ENCODE measurements around the gene CACNA2D3. TPM values are rescaled to one million over a fixed set of nuclear protein-coding genes. Genes with fewer than 3 reads are reported as not detected.

The CACNA2D3 gene
- total RNA-seq, 2 experiments from 2014 or later = not detected

DNA sequence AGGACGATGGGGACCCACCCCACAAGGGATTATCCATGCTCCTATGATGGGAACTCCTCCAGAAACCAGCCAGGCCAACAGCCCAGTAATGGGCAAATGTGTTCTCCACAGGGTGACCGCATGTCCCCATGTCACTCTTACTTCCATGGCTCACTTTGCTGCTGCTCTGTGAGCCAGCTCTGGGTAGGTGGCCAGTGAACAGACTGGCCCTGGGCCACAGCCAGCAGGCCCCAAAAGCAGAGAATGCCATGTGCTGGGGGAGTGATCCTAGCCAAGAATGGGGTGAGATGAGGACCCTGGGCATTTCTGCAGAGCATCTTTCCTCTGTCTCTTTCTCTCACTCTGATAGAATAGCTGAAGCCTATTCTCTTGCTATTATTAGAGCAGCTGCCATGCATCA lies 414.1 kb downstream of the CACNA2D3 start:
- H3K27me3 Mint-ChIP-seq = no peaks in the 10 kb centered on the region
- intact Hi-C loops (cut with micrococcal nuclease) = no loop called here
- POLR2A ChIA-PET = interaction anchor here (0.6 kb wide), 1 partner anchor 243 kb away, joined by 5 read pairs; no protein-coding TSS in a partner anchor
- H3K4me3 Mint-ChIP-seq = no peak overlapping the region
- H3K27ac Mint-ChIP-seq = no peak overlapping the region
- no peaks in the 10 kb centered on the region for H3K4me1 Mint-ChIP-seq (ENCODE audit: low read depth)
- CTCF ChIA-PET = interaction anchor here (0.6 kb wide), 1 partner anchor 219 kb away, joined by 3 read pairs; no protein-coding TSS in a partner anchor
- DNase-seq = no peak
- H3K36me3 Mint-ChIP-seq = no peaks in the 10 kb centered on the region
- no peaks in the 10 kb centered on the region for H3K9me3 Mint-ChIP-seq

GRCh38 chr3:54537506-54537905 lies 415.2 kb downstream of the CACNA2D3 start:
- H3K36me3 Mint-ChIP-seq = no peaks in the 10 kb centered on the region
- H3K9me3 Mint-ChIP-seq = no peaks in the 10 kb centered on the region
- no peak overlapping the region for H3K27ac Mint-ChIP-seq
- ChIA-PET CTCF (no interaction called here), POLR2A (no interaction called here)
- DNase-seq = no peak
- intact Hi-C loops (cut with micrococcal nuclease) = no loop called here
- no peak overlapping the region for H3K4me3 Mint-ChIP-seq
- no peaks in the 10 kb centered on the region for H3K27me3 Mint-ChIP-seq
- H3K4me1 Mint-ChIP-seq (ENCODE audit: low read depth) = no peaks in the 10 kb centered on the region

DNA sequence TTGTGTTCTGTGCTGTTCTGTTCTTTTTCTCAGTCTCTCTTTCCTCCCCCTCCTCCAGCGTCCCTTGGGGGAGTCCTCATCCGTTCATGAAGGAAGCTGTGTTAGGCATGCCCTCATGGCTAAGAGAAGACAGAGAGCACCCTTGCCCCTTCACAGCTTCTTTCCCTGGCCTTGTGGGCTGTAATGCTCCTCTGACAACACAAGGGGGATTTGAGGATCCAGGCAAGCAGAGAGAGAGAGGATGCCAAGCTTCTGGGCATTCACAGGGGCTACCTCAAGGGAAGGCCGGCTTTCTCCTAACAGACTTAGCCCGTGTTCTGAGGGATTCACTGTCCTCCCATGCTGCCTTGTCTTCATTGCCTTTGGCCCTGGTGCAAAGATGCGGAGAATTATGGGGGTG lies 416.0 kb downstream of the CACNA2D3 start:
- H3K27ac Mint-ChIP-seq = no peak overlapping the region

GRCh38 chr3:54541369-54541768 lies 419.0 kb downstream of the CACNA2D3 start:
- Mint-ChIP-seq H3K9me3 (no peaks in the 10 kb centered on the region), H3K4me1 (ENCODE audit: low read depth) (no peaks in the 10 kb centered on the region), H3K27ac (no peak overlapping the region), H3K27me3 (no peaks in the 10 kb centered on the region), H3K36me3 (no peaks in the 10 kb centered on the region), H3K4me3 (no peak overlapping the region)
- intact Hi-C loops (cut with micrococcal nuclease) = no loop called here
- POLR2A ChIA-PET = no interaction called here
- CTCF ChIA-PET = no interaction called here
- no peak for DNase-seq

More for the DNA sequence above, 416.0 kb downstream of the CACNA2D3 start:
- no peaks in the 10 kb centered on the region for H3K36me3 Mint-ChIP-seq
- H3K4me1 Mint-ChIP-seq (ENCODE audit: low read depth) = no peaks in the 10 kb centered on the region
- ChIA-PET POLR2A (no interaction called here), CTCF (no interaction called here)
- no peaks in the 10 kb centered on the region for H3K27me3 Mint-ChIP-seq
- intact Hi-C loops (cut with micrococcal nuclease) = no loop called here
- no peaks in the 10 kb centered on the region for H3K9me3 Mint-ChIP-seq
- no peak overlapping the region for H3K4me3 Mint-ChIP-seq
- DNase-seq = no peak

- POLR2A ChIA-PET = no interaction called here
- no peaks in the 10 kb centered on the region for H3K9me3 Mint-ChIP-seq
- H3K27me3 Mint-ChIP-seq = no peaks in the 10 kb centered on the region
- no peak overlapping the region for H3K4me3 Mint-ChIP-seq
- intact Hi-C loops (cut with micrococcal nuclease) = no loop called here
- H3K36me3 Mint-ChIP-seq = no peaks in the 10 kb centered on the region
- no peaks in the 10 kb centered on the region for H3K4me1 Mint-ChIP-seq (ENCODE audit: low read depth)
- H3K27ac Mint-ChIP-seq = no peak overlapping the region
- CTCF ChIA-PET = no interaction called here
- DNase-seq = no peak
Observed at GRCh38 chr3:54543446-54543845, 421.1 kb downstream of the CACNA2D3 start.

DNA sequence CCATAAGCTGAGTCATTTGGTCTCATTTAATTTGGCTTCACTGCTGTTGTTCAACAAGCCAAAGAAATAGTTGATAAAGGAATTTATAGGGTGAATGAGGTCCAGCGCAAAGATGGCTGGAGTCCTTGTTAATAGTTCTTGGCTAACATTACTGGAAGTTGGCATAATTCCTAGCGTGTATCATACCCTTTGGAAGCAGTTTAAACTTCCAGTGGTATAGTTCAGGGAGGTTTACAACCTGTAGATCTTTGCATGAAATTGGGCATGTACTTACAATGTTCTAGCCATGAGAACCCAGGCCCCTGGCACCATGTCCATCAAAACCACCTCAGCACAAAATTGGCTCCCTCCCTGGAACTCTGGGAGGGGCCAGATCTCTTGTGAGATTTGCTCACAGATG lies 424.7 kb downstream of the CACNA2D3 start:
- no peaks in the 10 kb centered on the region for H3K36me3 Mint-ChIP-seq
- peaks cover 4% of the 10 kb centered on the region for H3K9me3 Mint-ChIP-seq
- no peak for DNase-seq
- no peak overlapping the region for H3K27ac Mint-ChIP-seq
- no peaks in the 10 kb centered on the region for H3K27me3 Mint-ChIP-seq
- ChIA-PET CTCF (no interaction called here), POLR2A (no interaction called here)
- intact Hi-C loops (cut with micrococcal nuclease) = no loop called here
- H3K4me1 Mint-ChIP-seq (ENCODE audit: low read depth) = no peaks in the 10 kb centered on the region
- no peak overlapping the region for H3K4me3 Mint-ChIP-seq

- H3K27ac Mint-ChIP-seq = no peak overlapping the region
- ChIA-PET CTCF (no interaction called here), POLR2A (no interaction called here)
- no peak for DNase-seq
- H3K4me1 Mint-ChIP-seq (ENCODE audit: low read depth) = no peaks in the 10 kb centered on the region
- H3K9me3 Mint-ChIP-seq = peaks cover 4% of the 10 kb centered on the region
- intact Hi-C loops (cut with micrococcal nuclease) = no loop called here
- H3K4me3 Mint-ChIP-seq = no peak overlapping the region
- H3K36me3 Mint-ChIP-seq = no peaks in the 10 kb centered on the region
- H3K27me3 Mint-ChIP-seq = no peaks in the 10 kb centered on the region
Observed at GRCh38 chr3:54547846-54548245, 425.5 kb downstream of the CACNA2D3 start.

DNA sequence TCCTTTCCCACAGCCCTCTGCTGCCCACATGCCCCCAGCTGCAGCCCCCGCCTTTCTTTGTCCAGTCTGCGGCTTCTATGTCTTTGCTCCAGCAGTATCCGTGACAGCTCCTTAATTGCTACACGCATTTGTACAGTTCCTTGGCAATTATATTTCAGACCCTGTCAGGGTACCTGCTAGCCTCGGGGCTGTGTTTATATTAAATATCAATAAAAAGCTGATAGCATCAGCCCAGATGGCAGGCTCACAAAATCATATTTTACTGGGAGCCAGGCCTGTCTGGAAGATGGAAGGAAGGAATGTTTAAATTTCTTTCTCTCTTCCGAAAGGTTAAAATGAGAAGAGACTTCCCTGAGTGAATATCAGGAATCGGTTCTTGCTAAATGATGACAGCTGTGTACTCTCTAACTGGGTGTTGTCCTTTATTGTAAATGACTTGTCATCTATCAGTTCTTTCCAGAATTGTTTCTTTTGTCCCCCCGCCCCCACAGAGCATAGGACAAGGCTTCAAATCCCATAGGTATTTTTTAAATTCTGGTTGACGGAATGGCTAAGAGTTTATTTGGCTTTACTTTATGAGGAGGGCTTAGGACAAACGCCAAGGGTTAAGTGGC lies 427.4 kb downstream of the CACNA2D3 start:
- no peak for DNase-seq
- H3K4me3 Mint-ChIP-seq = no peak overlapping the region
- H3K4me1 Mint-ChIP-seq (ENCODE audit: low read depth) = no peaks in the 10 kb centered on the region
- H3K9me3 Mint-ChIP-seq = peaks cover 4% of the 10 kb centered on the region
- intact Hi-C loops (cut with micrococcal nuclease) = no loop called here
- H3K27me3 Mint-ChIP-seq = no peaks in the 10 kb centered on the region
- CTCF ChIA-PET = no interaction called here
- no peaks in the 10 kb centered on the region for H3K36me3 Mint-ChIP-seq
- H3K27ac Mint-ChIP-seq = no peak overlapping the region
- POLR2A ChIA-PET = no interaction called here

GRCh38 chr3:54550221-54550977 lies 428.0 kb downstream of the CACNA2D3 start:
- Mint-ChIP-seq H3K9me3 (peaks cover 4% of the 10 kb centered on the region), H3K27me3 (no peaks in the 10 kb centered on the region), H3K27ac (no peak overlapping the region), H3K4me1 (ENCODE audit: low read depth) (no peaks in the 10 kb centered on the region), H3K4me3 (no peak overlapping the region), H3K36me3 (no peaks in the 10 kb centered on the region)
- POLR2A ChIA-PET = no interaction called here
- DNase-seq = no peak
- CTCF ChIA-PET = no interaction called here
- intact Hi-C loops (cut with micrococcal nuclease) = no loop called here

DNA sequence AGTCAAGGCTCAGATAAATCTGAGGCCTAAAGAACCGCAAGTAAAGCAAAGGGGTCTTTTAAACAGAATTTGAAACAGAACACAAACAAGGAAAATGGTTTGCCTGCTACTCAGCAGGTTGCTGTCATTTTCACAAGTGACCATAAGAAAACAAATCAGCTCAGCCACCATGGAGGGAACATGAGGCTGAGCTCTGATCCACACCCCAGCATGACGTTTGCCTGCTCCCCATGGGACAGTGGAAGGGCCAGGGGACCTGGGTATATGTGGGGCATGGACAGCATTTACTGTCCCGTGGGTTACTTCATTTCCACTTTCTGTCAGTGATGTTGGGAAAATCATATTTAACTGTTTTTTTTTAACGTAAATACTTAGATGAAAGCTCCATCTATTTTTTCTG lies 434.3 kb downstream of the CACNA2D3 start:
- Mint-ChIP-seq H3K4me1 (ENCODE audit: low read depth) (no peaks in the 10 kb centered on the region), H3K4me3 (no peak overlapping the region), H3K36me3 (no peaks in the 10 kb centered on the region), H3K27me3 (no peaks in the 10 kb centered on the region), H3K9me3 (no peaks in the 10 kb centered on the region), H3K27ac (no peak overlapping the region)
- ChIA-PET CTCF (no interaction called here), POLR2A (no interaction called here)
- intact Hi-C loops (cut with micrococcal nuclease) = no loop called here
- DNase-seq = no peak

GRCh38 chr3:54557538-54558428 lies 435.4 kb downstream of the CACNA2D3 start:
- H3K36me3 Mint-ChIP-seq = no peaks in the 10 kb centered on the region
- intact Hi-C loops (cut with micrococcal nuclease) = no loop called here
- H3K9me3 Mint-ChIP-seq = no peaks in the 10 kb centered on the region
- DNase-seq = no peak
- ChIA-PET POLR2A (no interaction called here), CTCF (no interaction called here)
- H3K27ac Mint-ChIP-seq = no peak overlapping the region
- H3K4me3 Mint-ChIP-seq = no peak overlapping the region
- no peaks in the 10 kb centered on the region for H3K27me3 Mint-ChIP-seq
- no peaks in the 10 kb centered on the region for H3K4me1 Mint-ChIP-seq (ENCODE audit: low read depth)

GRCh38 chr3:54563501-54564200 lies 441.3 kb downstream of the CACNA2D3 start:
- Mint-ChIP-seq H3K4me1 (ENCODE audit: low read depth) (no peaks in the 10 kb centered on the region), H3K9me3 (no peaks in the 10 kb centered on the region), H3K4me3 (no peak overlapping the region), H3K36me3 (no peaks in the 10 kb centered on the region), H3K27me3 (no peaks in the 10 kb centered on the region), H3K27ac (no peak overlapping the region)
- intact Hi-C loops (cut with micrococcal nuclease) = no loop called here
- no peak for DNase-seq
- CTCF ChIA-PET = no interaction called here
- POLR2A ChIA-PET = no interaction called here

Data from activated CD4-positive, alpha-beta memory T cell treated with anti-CD3 and anti-CD28 coated beads for 36 hours (primary cell).